GM18526 (cell line): ENCODE measurements around the gene HCLS1.

Experiments
- POLR2A ChIP-seq: IDR thresholded peaks from 3 replicates; pipeline ENCODE4 v1.6.1; 2011; ENCODE audit not compliant: insufficient read length; ENCODE audit errors: extremely low read depth

The HCLS1 gene

DNA sequence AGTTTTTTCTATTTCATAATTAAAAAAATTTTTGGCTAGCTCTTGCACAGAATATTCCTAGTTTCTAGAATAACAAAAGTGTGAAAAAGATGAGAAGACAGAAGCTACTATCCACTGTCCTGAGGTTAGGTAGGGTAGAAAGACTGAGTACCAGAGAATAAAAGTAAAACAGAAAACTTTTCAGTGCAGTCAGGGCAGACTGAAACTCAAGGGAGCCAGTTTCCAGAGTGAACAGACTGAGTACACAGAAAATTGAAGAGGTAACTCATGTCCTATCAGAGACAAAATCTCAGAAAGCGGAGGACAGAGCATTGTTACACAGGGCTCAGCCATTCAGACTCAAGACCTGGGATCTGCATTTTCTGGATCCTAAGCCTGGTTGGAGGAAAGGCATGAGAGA, 76.3 kb downstream of the HCLS1 start:
- TF ChIP-seq POLR2A = no peak

DNA sequence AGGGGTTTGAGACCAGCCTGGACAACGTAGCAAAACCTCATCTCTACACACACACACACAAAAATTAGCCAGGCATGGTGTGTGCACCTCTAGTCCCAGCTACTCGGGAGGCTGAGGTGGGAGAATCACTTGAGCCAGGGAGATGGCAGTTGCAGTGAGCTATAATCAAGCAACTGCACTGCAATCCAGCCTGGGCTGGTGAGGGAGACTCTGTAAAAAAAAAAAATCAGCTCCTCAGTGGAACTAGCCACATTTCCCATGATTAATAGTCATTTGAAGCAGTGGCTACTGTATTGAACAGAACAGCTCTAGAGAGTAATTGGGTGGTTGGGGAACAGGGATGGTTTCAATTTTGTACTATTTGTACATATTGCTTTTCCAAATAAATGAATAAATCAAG, 79.0 kb downstream of the HCLS1 start:
- no peak for TF ChIP-seq POLR2A
